NB4 (cell line): ENCODE measurements around the gene PDE8B.

ENCODE experiments used
- CTCF ChIP-seq: IDR thresholded peaks from one replicate; pipeline ENCODE4 v1.5.1; 2012; ENCODE audit warnings: low read depth, low read length
- MAX ChIP-seq: IDR thresholded peaks from 2 replicates; pipeline ENCODE4 v1.6.1; 2011; ENCODE audit warnings: low read depth, low read length
- POLR2A ChIP-seq: IDR thresholded peaks from 2 replicates; pipeline ENCODE4 v1.6.1; 2011; ENCODE audit warnings: mild to moderate bottlenecking; ENCODE audit not compliant: insufficient read length; ENCODE audit errors: extremely low read depth

- TF ChIP-seq CTCF (no peak), POLR2A (no peak), MAX (no peak)
These were observed 28.1 kb upstream of the PDE8B start for GRCh38 chr5:77182367-77182766.
